ENCODE data around the gene AGXT2. TPM values are rescaled to one million over a fixed set of nuclear protein-coding genes. Genes with fewer than 3 reads are reported as not detected.

Gene AGXT2
- total and polyA plus RNA-seq, 2 donors (not counting 3 experiments of a cell fraction or from before 2014, with no cell fraction given): not detected

DNA sequence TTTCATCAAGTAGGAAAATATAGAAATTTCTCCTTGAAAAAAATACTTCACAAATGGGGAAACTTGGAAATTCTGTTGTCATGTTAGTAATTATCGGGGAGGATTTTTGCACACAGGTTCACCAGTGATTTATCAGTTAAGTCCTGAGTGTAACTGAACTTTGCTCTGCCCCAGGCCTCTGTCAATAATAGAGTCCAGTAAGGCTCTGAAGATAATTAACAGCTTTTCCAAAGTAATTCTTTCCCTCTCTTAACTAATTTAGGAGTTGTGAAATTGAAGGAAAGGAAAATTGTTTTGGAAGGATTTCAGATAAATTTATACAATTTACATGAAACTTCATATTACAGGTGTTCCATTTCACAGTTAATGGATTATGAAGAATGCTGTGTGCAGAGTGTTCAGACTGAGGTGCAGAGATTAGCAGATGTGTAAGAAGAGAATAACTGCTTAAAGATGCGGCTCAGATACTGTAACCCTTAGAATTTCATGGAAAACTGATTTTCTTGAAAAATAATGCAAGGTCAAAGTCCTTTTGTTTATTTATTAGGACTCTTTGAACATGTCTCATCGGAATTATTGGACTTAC lies 2.9 kb upstream of the AGXT2 start:
- Histone ChIP-seq H3K9ac (replicated peaks; ENCODE audit: extremely low read depth, insufficient read depth, low read length) (no peak overlapping the region), H3K27ac (ENCODE audit: insufficient read depth, low read depth, low read length) (no peak overlapping the region), H3K9me3 (replicated peaks; ENCODE audit: control insufficient read depth, insufficient read depth, low read length) (no peaks in the 10 kb centered on the region), H4K20me1 (replicated peaks; ENCODE audit: control insufficient read depth, extremely low read depth, insufficient read depth, low read length) (no peaks in the 10 kb centered on the region), H3K79me2 (ENCODE audit: control insufficient read depth, insufficient read depth, low read length) (no peaks in the 10 kb centered on the region), H3K4me2 (ENCODE audit: insufficient read depth, low read length) (no peak overlapping the region), H3K27me3 (ENCODE audit: control insufficient read depth in 2 of 2, insufficient read depth in 2 of 2, low read length in 2 of 2) (peaks cover 0 to 2% of the 10 kb centered on the region in 2 experiments), H3K4me1 (ENCODE audit: control insufficient read depth, extremely low read depth, insufficient read depth, low read length) (no peaks in the 10 kb centered on the region), H3K4me3 (replicated peaks in 1 of 3; ENCODE audit: insufficient read depth in 1 of 3, low read depth in 1 of 3, low read length in 3 of 3) (no peak overlapping the region), H2AFZ (ENCODE audit: low read depth, low read length) (no peak overlapping the region), H3K9me1 (replicated peaks; ENCODE audit: control insufficient read depth, extremely low read depth, insufficient read depth, low read length) (no peaks in the 10 kb centered on the region), H3K36me3 (ENCODE audit: control insufficient read depth in 2 of 2, extremely low read depth in 1 of 2, insufficient read depth in 2 of 2, low read length in 2 of 2) (no peaks in the 10 kb centered on the region)
- no peak for TF ChIP-seq GATA2 (IDR thresholded peaks at IDR 0.05; ENCODE audit: insufficient read depth, insufficient read length, low read depth, low read length)
- TF ChIP-seq POLR2AphosphoS5 (IDR thresholded peaks at IDR 0.05; ENCODE audit: insufficient read depth, low read depth, low read length): no peak
- no peak for TF ChIP-seq EZH2 (IDR thresholded peaks at IDR 0.05; ENCODE audit: borderline replicate concordance, low read depth, low read length, severe bottlenecking)
- ChIA-PET POLR2A (no interaction called here), CTCF (no interaction called here)
- intact Hi-C loops (cut with micrococcal nuclease) (no loop called here), dilution Hi-C loops (cut with MboI; ENCODE audit: extremely low pct_ligation_motif_present, low sequenced_read_pairs) (no loop called here)
- FAIRE-seq (no peak), DNase-seq (ENCODE audit: low read depth, low spot score) (no peak)
- no TSS peak for BruUV-seq (replicated peaks)

DNA sequence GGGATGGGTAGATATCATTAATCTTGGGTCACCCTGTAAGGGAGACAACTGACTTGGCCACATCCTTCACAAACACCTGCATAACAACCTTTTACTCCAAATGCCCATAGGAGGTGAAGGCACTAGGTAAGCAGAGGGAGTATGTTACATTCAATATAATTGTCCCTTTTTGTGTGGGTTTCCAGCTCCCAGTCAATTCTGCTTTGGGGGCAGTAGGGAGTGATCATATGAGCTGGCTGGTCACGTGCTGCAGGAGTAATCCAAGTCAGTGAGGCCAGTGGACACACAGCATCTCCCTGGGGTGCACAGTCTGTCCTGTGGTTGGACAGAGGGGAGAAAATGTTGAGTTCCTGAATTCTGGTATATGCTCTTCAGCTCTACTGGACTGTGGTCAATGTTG lies 1.2 kb upstream of the AGXT2 start:
- H3K4me2 ChIP-seq (ENCODE audit: insufficient read depth, low read length): no peak overlapping the region
- dilution Hi-C loops (cut with MboI; ENCODE audit: extremely low pct_ligation_motif_present, low sequenced_read_pairs) (no loop called here), intact Hi-C loops (cut with micrococcal nuclease) (no loop called here)
- ChIA-PET CTCF (no interaction called here), POLR2A (no interaction called here)
- H3K27me3 ChIP-seq (ENCODE audit: control insufficient read depth in 2 of 2, insufficient read depth in 2 of 2, low read length in 2 of 2): peaks cover 0 to 2% of the 10 kb centered on the region in 2 experiments
- H4K20me1 ChIP-seq (replicated peaks; ENCODE audit: control insufficient read depth, extremely low read depth, insufficient read depth, low read length): no peaks in the 10 kb centered on the region
- no TSS peak for BruUV-seq (replicated peaks)
- no peak overlapping the region for H3K27ac ChIP-seq (ENCODE audit: insufficient read depth, low read depth, low read length)
- TF ChIP-seq EZH2 (IDR thresholded peaks at IDR 0.05; ENCODE audit: borderline replicate concordance, low read depth, low read length, severe bottlenecking) (no peak), JUN (IDR thresholded peaks at IDR 0.05; ENCODE audit: borderline replicate concordance, insufficient read depth, insufficient read length, low read depth) (no peak), GATA2 (IDR thresholded peaks at IDR 0.05; ENCODE audit: insufficient read depth, insufficient read length, low read depth, low read length) (no peak), POLR2AphosphoS5 (IDR thresholded peaks at IDR 0.05; ENCODE audit: insufficient read depth, low read depth, low read length) (no peak), MYC (IDR thresholded peaks at IDR 0.05; ENCODE audit: low read depth, low read length) (no peak), POLR2A (IDR thresholded peaks at IDR 0.05; ENCODE audit: low read depth, low read length) (no peak), FOS (IDR thresholded peaks at IDR 0.05; ENCODE audit: borderline replicate concordance, insufficient read depth, low read length) (no peak)
- TF ChIP-seq, protein P1, sequence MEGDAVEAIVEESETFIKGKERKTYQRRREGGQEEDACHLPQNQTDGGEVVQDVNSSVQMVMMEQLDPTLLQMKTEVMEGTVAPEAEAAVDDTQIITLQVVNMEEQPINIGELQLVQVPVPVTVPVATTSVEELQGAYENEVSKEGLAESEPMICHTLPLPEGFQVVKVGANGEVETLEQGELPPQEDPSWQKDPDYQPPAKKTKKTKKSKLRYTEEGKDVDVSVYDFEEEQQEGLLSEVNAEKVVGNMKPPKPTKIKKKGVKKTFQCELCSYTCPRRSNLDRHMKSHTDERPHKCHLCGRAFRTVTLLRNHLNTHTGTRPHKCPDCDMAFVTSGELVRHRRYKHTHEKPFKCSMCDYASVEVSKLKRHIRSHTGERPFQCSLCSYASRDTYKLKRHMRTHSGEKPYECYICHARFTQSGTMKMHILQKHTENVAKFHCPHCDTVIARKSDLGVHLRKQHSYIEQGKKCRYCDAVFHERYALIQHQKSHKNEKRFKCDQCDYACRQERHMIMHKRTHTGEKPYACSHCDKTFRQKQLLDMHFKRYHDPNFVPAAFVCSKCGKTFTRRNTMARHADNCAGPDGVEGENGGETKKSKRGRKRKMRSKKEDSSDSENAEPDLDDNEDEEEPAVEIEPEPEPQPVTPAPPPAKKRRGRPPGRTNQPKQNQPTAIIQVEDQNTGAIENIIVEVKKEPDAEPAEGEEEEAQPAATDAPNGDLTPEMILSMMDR (IDR thresholded peaks at IDR 0.05; ENCODE audit: extremely low read depth in 1 of 2, insufficient read depth in 1 of 2, low read depth in 1 of 2, low read length in 2 of 2): no peak
- TF ChIP-seq, protein P2, sequence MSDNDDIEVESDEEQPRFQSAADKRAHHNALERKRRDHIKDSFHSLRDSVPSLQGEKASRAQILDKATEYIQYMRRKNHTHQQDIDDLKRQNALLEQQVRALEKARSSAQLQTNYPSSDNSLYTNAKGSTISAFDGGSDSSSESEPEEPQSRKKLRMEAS (IDR thresholded peaks at IDR 0.05; ENCODE audit: insufficient read depth, insufficient read length): no peak
- no peaks in the 10 kb centered on the region for H3K9me3 ChIP-seq (replicated peaks; ENCODE audit: control insufficient read depth, insufficient read depth, low read length)
- no peaks in the 10 kb centered on the region for H3K36me3 ChIP-seq (ENCODE audit: control insufficient read depth in 2 of 2, extremely low read depth in 1 of 2, insufficient read depth in 2 of 2, low read length in 2 of 2)
- DNase-seq (ENCODE audit: low read depth, low spot score): no peak
- H3K4me3 ChIP-seq (replicated peaks in 1 of 3; ENCODE audit: insufficient read depth in 1 of 3, low read depth in 1 of 3, low read length in 3 of 3): no peak overlapping the region
- FAIRE-seq: no peak
- H2AFZ ChIP-seq (ENCODE audit: low read depth, low read length): no peak overlapping the region
- H3K9me1 ChIP-seq (replicated peaks; ENCODE audit: control insufficient read depth, extremely low read depth, insufficient read depth, low read length): no peaks in the 10 kb centered on the region
- no peaks in the 10 kb centered on the region for H3K4me1 ChIP-seq (ENCODE audit: control insufficient read depth, extremely low read depth, insufficient read depth, low read length)
- no peaks in the 10 kb centered on the region for H3K79me2 ChIP-seq (ENCODE audit: control insufficient read depth, insufficient read depth, low read length)
- no peak overlapping the region for H3K9ac ChIP-seq (replicated peaks; ENCODE audit: extremely low read depth, insufficient read depth, low read length)

Measured in endothelial cell of umbilical vein (primary cell).